Measurements from ENCODE around the gene FRG2C. TPM values are rescaled to one million over a fixed set of nuclear protein-coding genes. Genes with fewer than 3 reads are reported as not detected.
"Not testable (repeated sequence)": the region's sequence is repeated elsewhere in the genome, so short reads cannot be mapped to it uniquely, and the experiment has no call there.

FRG2C gene
- total and polyA plus RNA-seq, 2 of the 4 experiments (the other 2 are of a cell fraction) = not detected

DNA sequence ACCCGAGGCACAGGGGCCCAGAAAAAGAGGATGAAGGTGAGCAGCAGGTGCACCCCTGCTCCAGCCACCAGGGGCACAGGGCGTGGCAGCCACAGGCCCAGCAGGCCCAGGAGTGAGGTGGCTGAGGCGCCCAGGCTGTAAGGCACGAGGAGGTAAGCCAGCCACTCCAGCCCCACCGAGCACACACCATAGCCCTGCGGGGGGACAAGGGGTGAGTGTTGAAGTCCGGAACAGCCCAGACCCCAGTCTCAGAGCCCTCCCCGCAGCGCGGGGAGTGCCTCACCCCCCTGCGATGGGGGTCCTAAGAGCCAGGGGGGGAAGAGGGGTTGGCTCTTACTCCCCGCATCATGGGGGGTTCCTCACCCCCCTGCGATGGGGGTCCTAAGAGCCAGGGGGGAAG, 40.5 kb upstream of the FRG2C start:
- H3K14ac ChIP-seq (replicated peaks; ENCODE audit: low read depth, low read length); H2AK9ac ChIP-seq (replicated peaks; ENCODE audit: low read depth, low read length, poor library complexity); CTCF ChIA-PET; H3K9me1 ChIP-seq (ENCODE audit: insufficient read depth, low read length); H4K20me1 ChIP-seq (ENCODE audit: insufficient read depth, low read length); H3K9me3 ChIP-seq (ENCODE audit: control insufficient read depth, insufficient read depth, low read length); H3K4ac ChIP-seq (ENCODE audit: low read depth, low read length); H3K23ac ChIP-seq (ENCODE audit: low read depth, low read length); H2BK5ac ChIP-seq (ENCODE audit: low read depth, low read length, poor library complexity, severe bottlenecking); H4K91ac ChIP-seq (ENCODE audit: insufficient read depth, low read depth, low read length); H3K27ac ChIP-seq (ENCODE audit: insufficient read depth, low read length); H4K8ac ChIP-seq (ENCODE audit: low read depth in 2 of 2, low read length in 2 of 2); H2BK20ac ChIP-seq (ENCODE audit: low read depth, low read length); H3K9ac ChIP-seq (ENCODE audit: low read depth, low read length); H3K79me1 ChIP-seq (ENCODE audit: low read depth in 1 of 2, low read length in 2 of 2); H2AFZ ChIP-seq (replicated peaks; ENCODE audit: low read length, poor library complexity); dilution Hi-C loops (cut with HindIII; ENCODE audit: low sequenced_read_pairs, unreplicated experiment); H2AK5ac ChIP-seq (ENCODE audit: low read depth, low read length); H3K4me1 ChIP-seq (ENCODE audit: control insufficient read depth, insufficient read depth, low read length); H2BK15ac ChIP-seq (ENCODE audit: low read depth, low read length); H3K36me3 ChIP-seq (ENCODE audit: control insufficient read depth, insufficient read depth, low read length); ATAC-seq (ENCODE audit: low read depth); H3K4me2 ChIP-seq (ENCODE audit: low read depth, low read length); H3K56ac ChIP-seq (ENCODE audit: extremely low read depth, insufficient read depth, low read length); intact Hi-C loops (cut with micrococcal nuclease); H3K18ac ChIP-seq (ENCODE audit: low read depth, low read length); H3K4me3 ChIP-seq (ENCODE audit: insufficient read depth, low read depth, low read length); BruUV-seq (replicated peaks); H3K27me3 ChIP-seq (ENCODE audit: control insufficient read depth, insufficient read depth, low read length); H4K5ac ChIP-seq (ENCODE audit: low read depth, low read length); H2BK120ac ChIP-seq (ENCODE audit: low read depth, low read length); DNase-seq; in situ Hi-C loops (cut with MboI; ENCODE audit: low sequenced_read_pairs); POLR2A ChIA-PET (ENCODE audit: unreplicated experiment): not testable (repeated sequence)
- 13% methylated on average over 1 of the region's 13 CpGs; no CpG with 5 or more reads in 1 of the 2 experiments for WGBS, 2 experiments (ENCODE audit: extremely low coverage in 2 of 2, insufficient read length in 1 of 2)

GRCh38 chr3:75630887-75631535, 33.1 kb upstream of the FRG2C start:
- in situ Hi-C loops (cut with MboI; ENCODE audit: low sequenced_read_pairs); H3K4me3 ChIP-seq (ENCODE audit: insufficient read depth, low read depth, low read length); ATAC-seq (ENCODE audit: low read depth); H3K27ac ChIP-seq (ENCODE audit: insufficient read depth, low read length); dilution Hi-C loops (cut with HindIII; ENCODE audit: low sequenced_read_pairs, unreplicated experiment); H3K14ac ChIP-seq (replicated peaks; ENCODE audit: low read depth, low read length); DNase-seq; H3K9ac ChIP-seq (ENCODE audit: low read depth, low read length); H2BK15ac ChIP-seq (ENCODE audit: low read depth, low read length); H2BK20ac ChIP-seq (ENCODE audit: low read depth, low read length); H4K20me1 ChIP-seq (ENCODE audit: insufficient read depth, low read length); H3K18ac ChIP-seq (ENCODE audit: low read depth, low read length); H3K4me2 ChIP-seq (ENCODE audit: low read depth, low read length); H4K8ac ChIP-seq (ENCODE audit: low read depth in 2 of 2, low read length in 2 of 2); H3K9me3 ChIP-seq (ENCODE audit: control insufficient read depth, insufficient read depth, low read length); CTCF ChIA-PET; H2AFZ ChIP-seq (replicated peaks; ENCODE audit: low read length, poor library complexity); H3K56ac ChIP-seq (ENCODE audit: extremely low read depth, insufficient read depth, low read length); H3K9me1 ChIP-seq (ENCODE audit: insufficient read depth, low read length); H4K5ac ChIP-seq (ENCODE audit: low read depth, low read length); H3K79me1 ChIP-seq (ENCODE audit: low read depth in 1 of 2, low read length in 2 of 2); H3K4me1 ChIP-seq (ENCODE audit: control insufficient read depth, insufficient read depth, low read length); BruUV-seq (replicated peaks); H3K36me3 ChIP-seq (ENCODE audit: control insufficient read depth, insufficient read depth, low read length); H3K4ac ChIP-seq (ENCODE audit: low read depth, low read length); H2BK5ac ChIP-seq (ENCODE audit: low read depth, low read length, poor library complexity, severe bottlenecking); intact Hi-C loops (cut with micrococcal nuclease); H3K27me3 ChIP-seq (ENCODE audit: control insufficient read depth, insufficient read depth, low read length); H2AK5ac ChIP-seq (ENCODE audit: low read depth, low read length); H2AK9ac ChIP-seq (replicated peaks; ENCODE audit: low read depth, low read length, poor library complexity); POLR2A ChIA-PET (ENCODE audit: unreplicated experiment); H4K91ac ChIP-seq (ENCODE audit: insufficient read depth, low read depth, low read length); H3K23ac ChIP-seq (ENCODE audit: low read depth, low read length); H2BK120ac ChIP-seq (ENCODE audit: low read depth, low read length): not testable (repeated sequence)
- WGBS, 2 experiments (ENCODE audit: extremely low coverage in 2 of 2, insufficient read length in 1 of 2) = no CpG with 5 or more reads among the region's 2 CpGs

All from IMR-90 (cell line).